OCI-LY7 (cell line): ENCODE results near the gene VWA2. TPM values are rescaled to one million over a fixed set of nuclear protein-coding genes. Genes with fewer than 3 reads are reported as not detected.

Source experiments
- BruUV-seq: library from RNA; stranded (reverse); fragments of 400-500 nt; replicated peaks from 2 replicates; lab custom pipeline; 2021; lab: Mats Ljungman, UMichigan
- CTCF ChIA-PET: fragments of 300-600 bp; sonication (Branson Sonifier 250); formaldehyde crosslinking; loops from one replicate; lab custom pipeline; 2022; ENCODE audit warnings: antibody characterized with exemption; ENCODE audit not compliant: unreplicated experiment; lab: Charles Lee
- POLR2A ChIA-PET: fragments of 300-600 bp; sonication (Branson Sonifier 250); formaldehyde crosslinking; loops from one replicate; lab custom pipeline; 2022; ENCODE audit warnings: antibody characterized with exemption; lab: Charles Lee
- DNase-seq: peaks from one replicate; pipeline ENCODE4 v3.0.0-alpha.2; 2015; ENCODE audit warnings: low spot score
- H2AFZ ChIP-seq: fragments of 200-600 bp; sonication (generic), shearing (Covaris generic); 2 replicates; pipeline ENCODE4 v1.6.1; 2014; ENCODE audit warnings: mild to moderate bottlenecking, antibody characterized with exemption, low read length, moderate library complexity
- H3K27ac ChIP-seq: fragments of 200-600 bp; sonication (generic); 2 replicates; pipeline ENCODE4 v1.5.1; 2014; ENCODE audit warnings: mixed run types, low read depth, mild to moderate bottlenecking, moderate library complexity, low read length, inconsistent platforms; ENCODE audit not compliant: poor library complexity, severe bottlenecking
- H3K36me3 ChIP-seq: fragments of 200-600 bp; sonication (generic); 2 replicates; pipeline ENCODE4 v1.6.1; 2014; ENCODE audit warnings: mild to moderate bottlenecking, antibody characterized with exemption, low read length, moderate library complexity, mixed read lengths; ENCODE audit not compliant: insufficient read depth
- H3K4me1 ChIP-seq: fragments of 200-600 bp; sonication (generic); 2 replicates; pipeline ENCODE4 v1.5.1; 2014; ENCODE audit warnings: mild to moderate bottlenecking, low read length; ENCODE audit not compliant: insufficient read depth, poor library complexity, severe bottlenecking
- H3K4me2 ChIP-seq: fragments of 200-600 bp; sonication (generic); 2 replicates; pipeline ENCODE4 v1.6.1; 2014; ENCODE audit warnings: mild to moderate bottlenecking, low read length
- H3K4me3 ChIP-seq: fragments of 200-600 bp; sonication (generic); 2 replicates; pipeline ENCODE4 v1.5.1; 2014; ENCODE audit warnings: mild to moderate bottlenecking, low read depth, low read length; ENCODE audit not compliant: poor library complexity, severe bottlenecking
- H3K79me2 ChIP-seq: fragments of 200-600 bp; sonication (generic); 2 replicates; pipeline ENCODE4 v1.6.1; 2016; ENCODE audit warnings: low read depth, mild to moderate bottlenecking, low read length, moderate library complexity, mixed read lengths; ENCODE audit not compliant: insufficient read depth
- H3K9me2 ChIP-seq: fragments of 200-600 bp; sonication (generic); 2 replicates; pipeline ENCODE4 v1.6.1; 2016; ENCODE audit warnings: mild to moderate bottlenecking, low read length, mixed read lengths; ENCODE audit not compliant: insufficient read depth
- H3K9me3 ChIP-seq: fragments of 200-600 bp; sonication (generic); 2 replicates; pipeline ENCODE4 v1.6.1; 2014; ENCODE audit warnings: mild to moderate bottlenecking, mixed run types, low read length, mixed read lengths
- H4K20me1 ChIP-seq: fragments of 200-600 bp; sonication (generic); 2 replicates; pipeline ENCODE4 v1.6.1; 2014; ENCODE audit warnings: mild to moderate bottlenecking, antibody characterized with exemption, low read length, moderate library complexity, mixed read lengths; ENCODE audit not compliant: insufficient read depth
- EZH2phosphoT487 ChIP-seq: fragments of 200-600 bp; sonication (generic); IDR thresholded peaks from 2 replicates; pipeline ENCODE4 v1.6.1; 2018; ENCODE audit warnings: low read depth, borderline replicate concordance, mild to moderate bottlenecking, mixed run types, antibody characterized with exemption, low read length, moderate library complexity, mixed read lengths
- intact Hi-C: fragments of 100-400 bp; cut with micrococcal nuclease; formaldehyde crosslinking; loops from one replicate; pipeline ENCODE4 v1.10.0; 2022; ENCODE audit not compliant: unreplicated experiment
- total RNA-seq, 2 experiments: library from RNA; depleted of rRNA in 1 of 2; stranded (reverse); fragments of >200 nt in 1 of 2; shearing (Covaris generic) in 1 of 2; gene quantifications; 2 replicates each; pipeline ENCODE4 v1.2.3, GENCODE V29; 2014 to 2022
- TF ChIP-seq, protein P1 (sequence below): fragments of 200-600 bp; sonication (generic); conservative IDR thresholded peaks from 2 replicates; pipeline ENCODE4 v1.5.1; 2014; ENCODE audit warnings: mild to moderate bottlenecking, antibody characterized with exemption, low read length, moderate library complexity, mixed read lengths

The VWA2 gene
- total RNA-seq, 2 experiments from 2014 or later: not detected

DNA sequence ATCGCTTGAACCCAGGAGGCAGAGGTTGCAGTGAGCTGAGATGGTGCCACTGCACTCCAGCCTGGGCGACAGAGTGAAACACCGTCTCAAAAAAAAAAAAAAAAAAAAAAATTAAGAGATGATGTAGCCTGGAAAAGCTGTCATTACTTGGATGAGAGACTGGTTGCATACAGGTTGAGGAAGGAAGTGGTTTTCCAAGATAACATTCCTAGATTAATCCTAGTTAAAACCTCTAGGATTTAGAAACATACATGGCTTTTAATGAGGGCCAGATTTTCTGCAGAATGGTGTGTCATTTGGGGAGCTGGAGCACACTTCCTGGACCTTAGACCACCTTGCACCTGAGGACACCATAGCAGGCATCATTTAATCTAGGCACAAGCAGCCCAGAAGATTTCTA, 17.8 kb downstream of the VWA2 start:
- Histone ChIP-seq H3K36me3 (no peaks in the 10 kb centered on the region), H3K27ac (no peak overlapping the region), H3K9me3 (no peaks in the 10 kb centered on the region), H3K4me2 (no peak overlapping the region), H3K9me2 (no peaks in the 10 kb centered on the region), H3K4me1 (no peaks in the 10 kb centered on the region), H4K20me1 (no peaks in the 10 kb centered on the region), H2AFZ (no peak overlapping the region), H3K79me2 (no peaks in the 10 kb centered on the region), H3K4me3 (no peak overlapping the region)
- ChIA-PET CTCF (no interaction called here), POLR2A (interaction anchor here (0.6 kb wide), 1 partner anchor 76 kb away, joined by 4 read pairs; no protein-coding TSS in a partner anchor)
- intact Hi-C loops: no loop called here
- no TSS peak for BruUV-seq
- no peak for TF ChIP-seq EZH2phosphoT487
- TF ChIP-seq, protein P1, sequence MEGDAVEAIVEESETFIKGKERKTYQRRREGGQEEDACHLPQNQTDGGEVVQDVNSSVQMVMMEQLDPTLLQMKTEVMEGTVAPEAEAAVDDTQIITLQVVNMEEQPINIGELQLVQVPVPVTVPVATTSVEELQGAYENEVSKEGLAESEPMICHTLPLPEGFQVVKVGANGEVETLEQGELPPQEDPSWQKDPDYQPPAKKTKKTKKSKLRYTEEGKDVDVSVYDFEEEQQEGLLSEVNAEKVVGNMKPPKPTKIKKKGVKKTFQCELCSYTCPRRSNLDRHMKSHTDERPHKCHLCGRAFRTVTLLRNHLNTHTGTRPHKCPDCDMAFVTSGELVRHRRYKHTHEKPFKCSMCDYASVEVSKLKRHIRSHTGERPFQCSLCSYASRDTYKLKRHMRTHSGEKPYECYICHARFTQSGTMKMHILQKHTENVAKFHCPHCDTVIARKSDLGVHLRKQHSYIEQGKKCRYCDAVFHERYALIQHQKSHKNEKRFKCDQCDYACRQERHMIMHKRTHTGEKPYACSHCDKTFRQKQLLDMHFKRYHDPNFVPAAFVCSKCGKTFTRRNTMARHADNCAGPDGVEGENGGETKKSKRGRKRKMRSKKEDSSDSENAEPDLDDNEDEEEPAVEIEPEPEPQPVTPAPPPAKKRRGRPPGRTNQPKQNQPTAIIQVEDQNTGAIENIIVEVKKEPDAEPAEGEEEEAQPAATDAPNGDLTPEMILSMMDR: no peak
- no peak for DNase-seq

DNA sequence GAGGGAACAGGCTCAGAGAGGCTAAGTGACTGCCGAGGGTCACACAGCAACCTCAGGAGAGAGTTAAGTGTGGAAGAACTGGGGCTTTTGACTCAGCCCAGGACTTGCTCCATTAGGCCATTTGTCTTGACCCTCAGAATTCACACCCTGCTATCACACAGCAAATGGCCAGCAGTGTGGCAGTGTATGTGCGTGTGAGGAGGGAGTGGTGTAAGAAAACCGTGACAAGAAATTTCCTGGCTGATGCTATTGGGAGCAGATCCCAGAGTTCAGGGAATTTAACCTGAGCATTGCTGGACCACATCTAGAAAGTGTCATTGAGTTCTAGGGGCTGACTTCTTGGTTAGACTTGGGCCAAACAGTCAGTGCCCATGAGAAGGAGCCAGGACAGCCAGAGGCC, 18.4 kb downstream of the VWA2 start:
- Histone ChIP-seq H3K4me2 (no peak overlapping the region), H3K36me3 (no peaks in the 10 kb centered on the region), H3K4me3 (no peak overlapping the region), H4K20me1 (no peaks in the 10 kb centered on the region), H2AFZ (no peak overlapping the region), H3K27ac (no peak overlapping the region), H3K9me2 (no peaks in the 10 kb centered on the region), H3K4me1 (no peaks in the 10 kb centered on the region), H3K9me3 (no peaks in the 10 kb centered on the region), H3K79me2 (no peaks in the 10 kb centered on the region)
- no TSS peak for BruUV-seq
- TF ChIP-seq EZH2phosphoT487: no peak
- TF ChIP-seq, protein P1: no peak
- ChIA-PET CTCF (no interaction called here), POLR2A (interaction anchor here (0.7 kb wide), 1 partner anchor 25 kb away, joined by 3 read pairs; no protein-coding TSS in a partner anchor)
- DNase-seq: no peak
- intact Hi-C loops: no loop called here

DNA sequence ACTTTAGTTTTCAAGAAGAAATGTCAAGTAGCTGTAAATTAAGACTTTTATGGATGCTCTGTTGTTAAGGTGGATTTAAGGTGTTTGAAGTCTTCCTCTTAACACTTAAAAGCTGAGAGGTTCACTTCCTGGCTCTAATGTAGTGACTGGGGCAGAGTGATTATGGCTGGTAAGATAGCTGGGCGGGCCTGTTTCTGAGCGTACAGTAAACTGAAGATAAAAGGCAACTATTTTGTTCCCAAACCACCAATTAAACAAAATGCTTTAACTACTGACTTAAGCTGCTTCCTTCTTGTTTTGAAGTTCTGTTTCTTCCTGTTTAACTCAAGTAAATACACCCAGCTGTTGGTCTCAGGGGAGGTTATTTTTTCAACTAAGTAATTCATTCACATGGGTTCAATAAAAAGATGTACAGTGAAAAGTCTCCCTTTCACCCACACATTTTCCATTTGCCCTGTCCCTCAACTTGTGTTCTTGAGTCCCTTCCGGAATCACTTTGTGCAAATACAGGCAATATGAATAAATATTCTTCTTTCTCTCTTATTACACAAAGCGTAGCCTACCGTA, 19.3 kb downstream of the VWA2 start:
- H3K9me2 ChIP-seq: no peaks in the 10 kb centered on the region
- H3K27ac ChIP-seq: no peak overlapping the region
- H4K20me1 ChIP-seq: no peaks in the 10 kb centered on the region
- no peak for TF ChIP-seq EZH2phosphoT487
- DNase-seq: no peak
- H2AFZ ChIP-seq: no peak overlapping the region
- H3K4me1 ChIP-seq: no peaks in the 10 kb centered on the region
- CTCF ChIA-PET: interaction anchor here (0.5 kb wide), 1 partner anchor 288 kb away, joined by 3 read pairs; no protein-coding TSS in a partner anchor
- POLR2A ChIA-PET: interaction anchor here (0.7 kb wide), 1 partner anchor 26 kb away, joined by 3 read pairs; no protein-coding TSS in a partner anchor
- intact Hi-C loops: no loop called here
- no TSS peak for BruUV-seq
- no peak overlapping the region for H3K4me3 ChIP-seq
- H3K9me3 ChIP-seq: no peaks in the 10 kb centered on the region
- no peak overlapping the region for H3K4me2 ChIP-seq
- no peaks in the 10 kb centered on the region for H3K36me3 ChIP-seq
- H3K79me2 ChIP-seq: no peaks in the 10 kb centered on the region
